ENCODE results near the gene DOC2B. TPM values are rescaled to one million over a fixed set of nuclear protein-coding genes. Genes with fewer than 3 reads are reported as not detected.

Gene DOC2B
- polyA plus RNA-seq, 1 donor from 2014 or later: 4.8 TPM

GRCh38 chr17:165939-166338 lies 15.5 kb downstream of the DOC2B start:
- no peaks in the 10 kb centered on the region for H3K36me3 ChIP-seq (ENCODE audit: insufficient read depth, low read length)
- H3K27ac ChIP-seq (ENCODE audit: low read length): no peak overlapping the region
- TF ChIP-seq, protein P1, sequence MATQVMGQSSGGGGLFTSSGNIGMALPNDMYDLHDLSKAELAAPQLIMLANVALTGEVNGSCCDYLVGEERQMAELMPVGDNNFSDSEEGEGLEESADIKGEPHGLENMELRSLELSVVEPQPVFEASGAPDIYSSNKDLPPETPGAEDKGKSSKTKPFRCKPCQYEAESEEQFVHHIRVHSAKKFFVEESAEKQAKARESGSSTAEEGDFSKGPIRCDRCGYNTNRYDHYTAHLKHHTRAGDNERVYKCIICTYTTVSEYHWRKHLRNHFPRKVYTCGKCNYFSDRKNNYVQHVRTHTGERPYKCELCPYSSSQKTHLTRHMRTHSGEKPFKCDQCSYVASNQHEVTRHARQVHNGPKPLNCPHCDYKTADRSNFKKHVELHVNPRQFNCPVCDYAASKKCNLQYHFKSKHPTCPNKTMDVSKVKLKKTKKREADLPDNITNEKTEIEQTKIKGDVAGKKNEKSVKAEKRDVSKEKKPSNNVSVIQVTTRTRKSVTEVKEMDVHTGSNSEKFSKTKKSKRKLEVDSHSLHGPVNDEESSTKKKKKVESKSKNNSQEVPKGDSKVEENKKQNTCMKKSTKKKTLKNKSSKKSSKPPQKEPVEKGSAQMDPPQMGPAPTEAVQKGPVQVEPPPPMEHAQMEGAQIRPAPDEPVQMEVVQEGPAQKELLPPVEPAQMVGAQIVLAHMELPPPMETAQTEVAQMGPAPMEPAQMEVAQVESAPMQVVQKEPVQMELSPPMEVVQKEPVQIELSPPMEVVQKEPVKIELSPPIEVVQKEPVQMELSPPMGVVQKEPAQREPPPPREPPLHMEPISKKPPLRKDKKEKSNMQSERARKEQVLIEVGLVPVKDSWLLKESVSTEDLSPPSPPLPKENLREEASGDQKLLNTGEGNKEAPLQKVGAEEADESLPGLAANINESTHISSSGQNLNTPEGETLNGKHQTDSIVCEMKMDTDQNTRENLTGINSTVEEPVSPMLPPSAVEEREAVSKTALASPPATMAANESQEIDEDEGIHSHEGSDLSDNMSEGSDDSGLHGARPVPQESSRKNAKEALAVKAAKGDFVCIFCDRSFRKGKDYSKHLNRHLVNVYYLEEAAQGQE (IDR thresholded peaks at IDR 0.05; ENCODE audit: borderline replicate concordance): no peak
- TF ChIP-seq EZH2 (IDR thresholded peaks at IDR 0.05; ENCODE audit: borderline replicate concordance, insufficient read depth, low read length, poor library complexity, severe bottlenecking) (no peak), TAF1 (IDR thresholded peaks at IDR 0.05; ENCODE audit: low read depth) (no peak), SMC3 (conservative IDR thresholded peaks at IDR 0.05; ENCODE audit: poor library complexity) (no peak), EP300 (conservative IDR thresholded peaks at IDR 0.05; ENCODE audit: poor library complexity, severe bottlenecking) (no peak), POLR2AphosphoS5 (IDR thresholded peaks at IDR 0.05) (no peak), MXI1 (conservative IDR thresholded peaks at IDR 0.05; ENCODE audit: poor library complexity, severe bottlenecking) (no peak), RAD21 (conservative IDR thresholded peaks at IDR 0.05) (no peak)
- TF ChIP-seq, protein P2, sequence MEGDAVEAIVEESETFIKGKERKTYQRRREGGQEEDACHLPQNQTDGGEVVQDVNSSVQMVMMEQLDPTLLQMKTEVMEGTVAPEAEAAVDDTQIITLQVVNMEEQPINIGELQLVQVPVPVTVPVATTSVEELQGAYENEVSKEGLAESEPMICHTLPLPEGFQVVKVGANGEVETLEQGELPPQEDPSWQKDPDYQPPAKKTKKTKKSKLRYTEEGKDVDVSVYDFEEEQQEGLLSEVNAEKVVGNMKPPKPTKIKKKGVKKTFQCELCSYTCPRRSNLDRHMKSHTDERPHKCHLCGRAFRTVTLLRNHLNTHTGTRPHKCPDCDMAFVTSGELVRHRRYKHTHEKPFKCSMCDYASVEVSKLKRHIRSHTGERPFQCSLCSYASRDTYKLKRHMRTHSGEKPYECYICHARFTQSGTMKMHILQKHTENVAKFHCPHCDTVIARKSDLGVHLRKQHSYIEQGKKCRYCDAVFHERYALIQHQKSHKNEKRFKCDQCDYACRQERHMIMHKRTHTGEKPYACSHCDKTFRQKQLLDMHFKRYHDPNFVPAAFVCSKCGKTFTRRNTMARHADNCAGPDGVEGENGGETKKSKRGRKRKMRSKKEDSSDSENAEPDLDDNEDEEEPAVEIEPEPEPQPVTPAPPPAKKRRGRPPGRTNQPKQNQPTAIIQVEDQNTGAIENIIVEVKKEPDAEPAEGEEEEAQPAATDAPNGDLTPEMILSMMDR (IDR thresholded peaks at IDR 0.05; ENCODE audit: poor library complexity, severe bottlenecking): no peak
- H3K4me2 ChIP-seq (ENCODE audit: low read length): no peak overlapping the region
- H4K20me1 ChIP-seq (ENCODE audit: insufficient read depth): no peaks in the 10 kb centered on the region
- no peaks in the 10 kb centered on the region for H3K9me2 ChIP-seq (ENCODE audit: insufficient read depth, low read length)
- no peak overlapping the region for H3K9ac ChIP-seq (ENCODE audit: low read length)
- no peaks in the 10 kb centered on the region for H3F3A ChIP-seq (ENCODE audit: insufficient read depth, low read length, poor library complexity, severe bottlenecking)
- no peaks in the 10 kb centered on the region for H3K9me3 ChIP-seq (ENCODE audit: low read length)
- no peaks in the 10 kb centered on the region for H3K79me2 ChIP-seq (replicated peaks; ENCODE audit: insufficient read depth, low read length)
- no peak overlapping the region for H2AFZ ChIP-seq (ENCODE audit: low read depth, low read length)
- H3K4me3 ChIP-seq (ENCODE audit: low read length): no peak overlapping the region
- no peaks in the 10 kb centered on the region for H3K27me3 ChIP-seq (ENCODE audit: insufficient read depth, low read depth, low read length)

DNA sequence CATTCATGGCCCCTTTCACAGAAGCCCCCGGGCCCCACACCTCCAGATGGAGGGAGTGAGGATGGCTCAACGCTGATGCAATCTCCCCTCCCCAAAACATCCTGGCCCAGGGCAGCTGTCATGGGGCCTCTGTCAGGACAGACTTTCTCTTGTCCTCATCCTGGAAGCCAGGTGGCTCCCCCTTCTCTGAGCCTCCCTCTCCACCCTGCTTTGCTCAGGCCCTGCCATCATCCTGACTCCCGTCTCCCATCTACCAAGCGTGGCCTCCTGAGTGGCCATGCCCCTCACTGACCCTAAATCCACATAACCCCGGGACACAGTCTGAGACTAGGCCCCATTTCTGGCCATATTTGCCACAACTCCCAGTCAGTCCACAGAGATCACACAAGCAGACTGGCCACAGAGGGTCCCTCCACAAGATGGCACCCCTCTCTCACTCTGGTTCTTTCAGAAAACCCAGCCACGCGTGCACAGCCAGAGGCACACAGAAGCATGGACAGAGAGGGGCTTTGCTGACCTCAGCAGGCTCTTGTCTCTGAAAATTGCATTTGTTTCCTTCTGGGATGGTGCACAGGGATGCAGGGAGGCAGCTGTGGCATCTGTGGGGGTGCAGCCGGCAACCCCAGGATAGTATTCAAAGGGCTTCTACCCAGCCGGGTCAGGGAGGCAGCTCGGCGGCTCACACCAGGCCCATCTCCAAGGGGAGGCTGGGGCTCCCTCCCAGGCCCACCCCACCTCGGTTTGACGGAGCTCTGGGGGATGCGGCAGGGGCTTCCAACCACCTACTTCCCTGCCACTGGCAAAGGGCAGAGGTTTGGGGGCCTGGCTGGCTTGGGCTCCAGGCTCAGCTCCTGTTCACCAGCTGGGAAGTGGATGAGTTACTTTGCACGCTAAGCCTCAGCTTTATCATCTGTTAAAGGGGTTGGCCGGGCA lies 16.9 kb downstream of the DOC2B start:
- TF ChIP-seq MXI1 (conservative IDR thresholded peaks at IDR 0.05; ENCODE audit: poor library complexity, severe bottlenecking) (peak; percentile 49), SMC3 (conservative IDR thresholded peaks at IDR 0.05; ENCODE audit: poor library complexity) (peak; percentile 99), EZH2 (IDR thresholded peaks at IDR 0.05; ENCODE audit: borderline replicate concordance, insufficient read depth, low read length, poor library complexity, severe bottlenecking) (no peak), POLR2AphosphoS5 (IDR thresholded peaks at IDR 0.05) (no peak), EP300 (conservative IDR thresholded peaks at IDR 0.05; ENCODE audit: poor library complexity, severe bottlenecking) (no peak), TAF1 (IDR thresholded peaks at IDR 0.05; ENCODE audit: low read depth) (no peak), RAD21 (conservative IDR thresholded peaks at IDR 0.05) (peak; percentile 99)
- TF ChIP-seq, protein P1 (IDR thresholded peaks at IDR 0.05; ENCODE audit: borderline replicate concordance): no peak
- TF ChIP-seq, protein P2 (IDR thresholded peaks at IDR 0.05; ENCODE audit: poor library complexity, severe bottlenecking): peak; percentile 98
- Histone ChIP-seq H3K4me2 (ENCODE audit: low read length) (no peak overlapping the region), H3K9me3 (ENCODE audit: low read length) (no peaks in the 10 kb centered on the region), H3K9me2 (ENCODE audit: insufficient read depth, low read length) (no peaks in the 10 kb centered on the region), H2AFZ (ENCODE audit: low read depth, low read length) (no peak overlapping the region), H3K4me3 (ENCODE audit: low read length) (no peak overlapping the region), H4K20me1 (ENCODE audit: insufficient read depth) (no peaks in the 10 kb centered on the region), H3K79me2 (replicated peaks; ENCODE audit: insufficient read depth, low read length) (no peaks in the 10 kb centered on the region), H3K9ac (ENCODE audit: low read length) (peak overlapping the region; percentile 12), H3K36me3 (ENCODE audit: insufficient read depth, low read length) (no peaks in the 10 kb centered on the region), H3K27ac (ENCODE audit: low read length) (peak overlapping the region; percentile 21), H3F3A (ENCODE audit: insufficient read depth, low read length, poor library complexity, severe bottlenecking) (no peaks in the 10 kb centered on the region), H3K27me3 (ENCODE audit: insufficient read depth, low read depth, low read length) (no peaks in the 10 kb centered on the region)

Data from neural cell (in vitro differentiated cells).